Endothelial cell of umbilical vein (primary cell): Measurements from ENCODE around the gene CCND1. TPM values are rescaled to one million over a fixed set of nuclear protein-coding genes. Genes with fewer than 3 reads are reported as not detected.

Source experiments
- BruUV-seq: library from RNA; stranded (reverse); fragments of 400-500 nt; replicated peaks from 2 replicates; lab custom pipeline; 2021; lab: Mats Ljungman, UMichigan
- CTCF ChIA-PET: fragments of 300-600, 350-600 bp; sonication (Branson Sonifier 250); formaldehyde crosslinking; loops from one replicate; lab custom pipeline; 2021; ENCODE audit warnings: antibody characterized with exemption, inconsistent platforms; lab: Charles Lee
- POLR2A ChIA-PET: fragments of 300-600, 350-600 bp; sonication (Branson Sonifier 250); formaldehyde crosslinking; loops from one replicate; lab custom pipeline; 2021; ENCODE audit warnings: antibody characterized with exemption, inconsistent platforms; lab: Charles Lee
- DNase-seq: peaks from one replicate; pipeline ENCODE4 v3.0.0-alpha.2; 2011; ENCODE audit warnings: low read depth, low spot score
- FAIRE-seq: peaks from 2 replicates; lab custom pipeline; 2011; peaks lifted over from hg19 to GRCh38; lab: Jason Lieb, UNC
- H2AFZ ChIP-seq: 2 replicates; pipeline ENCODE4 v1.6.0; 2012; ENCODE audit warnings: low read depth, low read length, control low read depth, inconsistent platforms
- H3K27ac ChIP-seq: 2 replicates; pipeline ENCODE4 v1.5.1; 2011; ENCODE audit warnings: low read depth, mild to moderate bottlenecking, control low read depth, low read length, moderate library complexity; ENCODE audit not compliant: insufficient read depth
- H3K27me3 ChIP-seq, 2 experiments: 2 replicates each; pipeline versions ENCODE4 v1.6.0 to v1.6.1; 2011; ENCODE audit warnings: low read length in 2 of 2, mixed read lengths in 1 of 2; ENCODE audit not compliant: control insufficient read depth in 2 of 2, insufficient read depth in 2 of 2
- H3K36me3 ChIP-seq, 2 experiments: 2 replicates in 1 of 2; 3 replicates in 1 of 2; pipeline ENCODE4 v1.5.1; 2011; ENCODE audit warnings: low read length in 2 of 2, mild to moderate bottlenecking in 1 of 2, moderate library complexity in 1 of 2; ENCODE audit not compliant: control insufficient read depth in 2 of 2, insufficient read depth in 2 of 2; ENCODE audit errors: extremely low read depth in 1 of 2
- H3K4me1 ChIP-seq: 3 replicates; pipeline ENCODE4 v1.5.1; 2011; ENCODE audit warnings: mild to moderate bottlenecking, low read length; ENCODE audit not compliant: control insufficient read depth, insufficient read depth; ENCODE audit errors: extremely low read depth
- H3K4me2 ChIP-seq: 2 replicates; pipeline ENCODE4 v1.6.1; 2011; ENCODE audit warnings: low read length, control low read depth, mixed read lengths; ENCODE audit not compliant: insufficient read depth
- H3K4me3 ChIP-seq, 3 experiments: fragments of 200-600 bp in 1 of 3; sonication (generic), shearing (Covaris generic) in 1 of 3; replicated peaks in 1 of 3; 2 replicates each; pipeline ENCODE4 v1.5.1; 2011 to 2016; ENCODE audit warnings: control low read depth in 3 of 3, low read length in 3 of 3, mild to moderate bottlenecking in 2 of 3, inconsistent platforms in 1 of 3, low read depth in 1 of 3, moderate library complexity in 1 of 3; ENCODE audit not compliant: insufficient read depth in 1 of 3
- H3K79me2 ChIP-seq: 2 replicates; pipeline ENCODE4 v1.6.0; 2012; ENCODE audit warnings: low read length, inconsistent platforms; ENCODE audit not compliant: control insufficient read depth, insufficient read depth
- H3K9ac ChIP-seq: replicated peaks from 2 replicates; pipeline ENCODE3; 2011; ENCODE audit warnings: low read length, control low read depth; ENCODE audit not compliant: insufficient read depth; ENCODE audit errors: extremely low read depth
- H3K9me1 ChIP-seq: replicated peaks from 3 replicates; pipeline ENCODE4 v1.6.0; 2011; ENCODE audit warnings: mild to moderate bottlenecking, low read length; ENCODE audit not compliant: control insufficient read depth, insufficient read depth; ENCODE audit errors: extremely low read depth
- H3K9me3 ChIP-seq: replicated peaks from 2 replicates; pipeline ENCODE4 v1.5.1; 2012; ENCODE audit warnings: low read length, inconsistent platforms; ENCODE audit not compliant: control insufficient read depth, insufficient read depth
- H4K20me1 ChIP-seq: replicated peaks from 2 replicates; pipeline ENCODE3; 2011; ENCODE audit warnings: mild to moderate bottlenecking, low read length; ENCODE audit not compliant: control insufficient read depth, insufficient read depth; ENCODE audit errors: extremely low read depth
- CTCF ChIP-seq, 2 donors: IDR thresholded peaks; 1 replicate in 1 of 2; 2 replicates in 1 of 2; pipeline ENCODE4 v1.5.1; 2011; ENCODE audit warnings: low read length in 2 of 2, mild to moderate bottlenecking in 2 of 2, moderate library complexity in 2 of 2, control low read depth in 1 of 2, inconsistent platforms in 1 of 2, low read depth in 1 of 2; ENCODE audit not compliant: insufficient read depth in 1 of 2; ENCODE audit errors: extremely low read depth in 1 of 2
- EZH2 ChIP-seq: IDR thresholded peaks from 2 replicates; pipeline ENCODE4 v1.6.1; 2012; ENCODE audit warnings: borderline replicate concordance, low read depth, mild to moderate bottlenecking, moderate library complexity, low read length, inconsistent platforms; ENCODE audit not compliant: severe bottlenecking
- FOS ChIP-seq: IDR thresholded peaks from 2 replicates; pipeline ENCODE4 v1.6.1; 2011; ENCODE audit warnings: mild to moderate bottlenecking, low read length, moderate library complexity, borderline replicate concordance; ENCODE audit not compliant: insufficient read depth
- GATA2 ChIP-seq: IDR thresholded peaks from 2 replicates; pipeline ENCODE4 v1.7.0; 2011; ENCODE audit warnings: low read depth, mild to moderate bottlenecking, moderate library complexity, mixed read lengths, low read length; ENCODE audit not compliant: insufficient read length, insufficient read depth
- JUN ChIP-seq: IDR thresholded peaks from 2 replicates; pipeline ENCODE4 v1.6.1; 2011; ENCODE audit warnings: borderline replicate concordance, low read depth; ENCODE audit not compliant: insufficient read length, insufficient read depth
- MAX ChIP-seq: IDR thresholded peaks from 2 replicates; pipeline ENCODE4 v1.6.1; 2011; ENCODE audit not compliant: insufficient read depth, insufficient read length
- MYC ChIP-seq: IDR thresholded peaks from one replicate; pipeline ENCODE4 v1.6.1; 2011; ENCODE audit warnings: mild to moderate bottlenecking, low read depth, low read length
- POLR2A ChIP-seq: IDR thresholded peaks from 2 replicates; pipeline ENCODE4 v1.6.1; 2012; ENCODE audit warnings: low read depth, mild to moderate bottlenecking, control low read depth, low read length
- POLR2AphosphoS5 ChIP-seq: IDR thresholded peaks from 2 replicates; pipeline ENCODE4 v1.6.1; 2012; ENCODE audit warnings: low read depth, mild to moderate bottlenecking, control low read depth, low read length, moderate library complexity; ENCODE audit not compliant: insufficient read depth
- dilution Hi-C: fragments of 300-500 bp; cut with MboI; formaldehyde crosslinking; loops from one replicate; pipeline ENCODE4 v1.15.0; 2019; ENCODE audit warnings: low sequenced_read_pairs; ENCODE audit not compliant: extremely low pct_ligation_motif_present
- intact Hi-C: fragments of 100-400 bp; cut with micrococcal nuclease; formaldehyde crosslinking; loops from one replicate; pipeline ENCODE4 v1.10.0; 2022
- polyA plus RNA-seq, 4 experiments: library from polyadenylated mRNA; depleted of rRNA in 3 of 4; stranded (reverse) in 3 of 4; unstranded in 1 of 4; fragments of >200 nt; gene quantifications; 2 replicates each; pipeline versions ENCODE4 v1.2.1 to v1.2.3, GENCODE V29; 2011 to 2012; ENCODE audit warnings: missing spikeins in 1 of 4
- total RNA-seq: library from RNA; stranded (reverse); gene quantifications from 2 replicates; pipeline ENCODE4 v1.2.3, GENCODE V29; 2021

The CCND1 gene
- total and polyA plus RNA-seq, 2 donors (not counting 3 experiments of a cell fraction or from before 2014, with no cell fraction given): 98.7 to 370 TPM

- Histone ChIP-seq H4K20me1 (no peaks in the 10 kb centered on the region), H3K9me1 (no peaks in the 10 kb centered on the region), H3K4me3 (no peak overlapping the region), H3K4me2 (no peak overlapping the region), H2AFZ (no peak overlapping the region), H3K27ac (no peak overlapping the region), H3K79me2 (no peaks in the 10 kb centered on the region), H3K36me3 (no peaks in the 10 kb centered on the region), H3K27me3 (peaks cover 3 to 4% of the 10 kb centered on the region in 2 experiments), H3K9ac (no peak overlapping the region), H3K9me3 (no peaks in the 10 kb centered on the region), H3K4me1 (no peaks in the 10 kb centered on the region)
- CTCF ChIA-PET: no interaction called here
- BruUV-seq: no TSS peak
- dilution Hi-C loops (no loop called here), intact Hi-C loops (no loop called here)
- FAIRE-seq (no peak), DNase-seq (no peak)
- TF ChIP-seq JUN: no peak
- no peak for TF ChIP-seq GATA2
- no peak for TF ChIP-seq POLR2AphosphoS5
- TF ChIP-seq POLR2A: no peak
- TF ChIP-seq FOS: no peak
- TF ChIP-seq MAX: no peak
- no peak for TF ChIP-seq MYC
- no peak for TF ChIP-seq CTCF (IDR thresholded peaks at IDR 0.05; ENCODE audit: extremely low read depth in 1 of 2, insufficient read depth in 1 of 2, low read depth in 1 of 2, low read length in 2 of 2)
- TF ChIP-seq EZH2: no peak
- POLR2A ChIA-PET: no interaction called here
Observed at GRCh38 chr11:69624293-69624692, 16.7 kb upstream of the CCND1 start.
